HEK293 (cell line): ENCODE results near the gene PRKCA.

Experiments
- CTCF ChIA-PET: fragments of 350-600 bp; formaldehyde crosslinking; extraction: SDS; loops from one replicate; lab custom pipeline; 2021; ENCODE audit warnings: antibody characterized with exemption; lab: Yijun Ruan, JAX
- POLR2A ChIA-PET: fragments of 300-600 bp; formaldehyde crosslinking; extraction: SDS; loops from one replicate; lab custom pipeline; 2020; ENCODE audit warnings: antibody characterized with exemption, inconsistent platforms; lab: Yijun Ruan, JAX
- H3K27ac ChIP-seq: fragments of 200-500 bp; sonication (Bioruptor generic); 2 replicates; pipeline ENCODE4 v1.5.1; 2014; ENCODE audit warnings: low read depth, low read length, control low read depth, inconsistent platforms; ENCODE audit errors: extremely low read depth
- H3K36me3 ChIP-seq, 2 experiments: fragments of 200-500 bp in 1 of 2; sonication (Bioruptor generic) in 1 of 2; 1 replicate in 1 of 2; 2 replicates in 1 of 2; pipeline ENCODE4 v1.5.1; 2014 to 2017; ENCODE audit warnings: inconsistent platforms in 2 of 2, low read length in 2 of 2; ENCODE audit not compliant: control insufficient read depth in 2 of 2, insufficient read depth in 1 of 2
- H3K4me1 ChIP-seq: fragments of 200-500 bp; sonication (Bioruptor generic); 2 replicates; pipeline ENCODE4 v1.5.1; 2014; ENCODE audit warnings: mild to moderate bottlenecking, low read length, inconsistent platforms; ENCODE audit not compliant: control insufficient read depth, insufficient read depth
- H3K4me3 ChIP-seq: 2 replicates; pipeline ENCODE4 v1.5.1; 2011; ENCODE audit warnings: low read depth, mild to moderate bottlenecking, control low read depth, low read length, moderate library complexity
- H3K9me3 ChIP-seq: fragments of 200-500 bp; sonication (Bioruptor generic); 2 replicates; pipeline ENCODE4 v1.5.1; 2014; ENCODE audit warnings: low read depth, low read length, inconsistent platforms; ENCODE audit not compliant: control insufficient read depth, insufficient read depth
- MYNN ChIP-seq: fragments of 450-650 bp; formaldehyde crosslinking; IDR thresholded peaks from 2 replicates; pipeline ENCODE4 v1.5.1; 2016; ENCODE audit warnings: missing biosample characterization, missing genetic modification characterization, borderline replicate concordance
- SP3 ChIP-seq: fragments of 450-650 bp; formaldehyde crosslinking; IDR thresholded peaks from 2 replicates; pipeline ENCODE4 v1.5.1; 2016; ENCODE audit warnings: missing biosample characterization, missing genetic modification characterization
- TCF7L2 ChIP-seq: IDR thresholded peaks from 2 replicates; pipeline ENCODE4 v1.6.1; 2011; ENCODE audit warnings: low read depth, mild to moderate bottlenecking, inconsistent platforms, low read length, moderate library complexity, borderline replicate concordance
- TRIM28 ChIP-seq: IDR thresholded peaks from 2 replicates; pipeline ENCODE4 v1.6.1; 2011; ENCODE audit warnings: low read length, control low read depth, borderline replicate concordance
- ZNF140 ChIP-seq: fragments of 450-650 bp; formaldehyde crosslinking; IDR thresholded peaks from 2 replicates; pipeline ENCODE4 v1.5.1; 2016; ENCODE audit warnings: missing biosample characterization, missing genetic modification characterization
- ZNF146 ChIP-seq: fragments of 450-650 bp; formaldehyde crosslinking; IDR thresholded peaks from 2 replicates; pipeline ENCODE4 v1.5.1; 2016; ENCODE audit warnings: missing biosample characterization, missing genetic modification characterization
- ZNF16 ChIP-seq: fragments of 450-650 bp; formaldehyde crosslinking; IDR thresholded peaks from 2 replicates; pipeline ENCODE4 v1.5.1; 2016; ENCODE audit warnings: low read depth, missing biosample characterization, missing genetic modification characterization
- ZNF214 ChIP-seq: fragments of 450-650 bp; formaldehyde crosslinking; IDR thresholded peaks from 2 replicates; pipeline ENCODE4 v1.5.1; 2017; ENCODE audit warnings: missing biosample characterization, mild to moderate bottlenecking, missing genetic modification characterization, borderline replicate concordance
- ZNF248 ChIP-seq: fragments of 450-650 bp; formaldehyde crosslinking; IDR thresholded peaks from 2 replicates; pipeline ENCODE4 v1.5.1; 2017; ENCODE audit warnings: missing biosample characterization, missing genetic modification characterization
- ZNF274 ChIP-seq, 2 experiments: fragments of 200-500 bp in 1 of 2; fragments of 450-650 bp in 1 of 2; sonication (Bioruptor generic) in 1 of 2; formaldehyde crosslinking in 1 of 2; IDR thresholded peaks; 2 replicates each; pipeline versions ENCODE4 v1.5.1 to v1.6.1; 2014 to 2016; ENCODE audit warnings: borderline replicate concordance in 1 of 2, inconsistent platforms in 1 of 2, low read length in 1 of 2, missing biosample characterization in 1 of 2, missing genetic modification characterization in 1 of 2
- ZNF292 ChIP-seq: fragments of 450-650 bp; formaldehyde crosslinking; IDR thresholded peaks from 2 replicates; pipeline ENCODE4 v1.5.1; 2016; ENCODE audit warnings: low read depth, missing biosample characterization, missing genetic modification characterization, borderline replicate concordance
- ZNF350 ChIP-seq: fragments of 450-650 bp; formaldehyde crosslinking; IDR thresholded peaks from 2 replicates; pipeline ENCODE4 v1.5.0; 2017; ENCODE audit warnings: missing biosample characterization, mild to moderate bottlenecking, missing genetic modification characterization
- ZNF404 ChIP-seq: fragments of 450-650 bp; formaldehyde crosslinking; IDR thresholded peaks from 2 replicates; pipeline ENCODE4 v1.5.1; 2017; ENCODE audit warnings: missing biosample characterization, missing genetic modification characterization
- ZNF433 ChIP-seq: fragments of 450-650 bp; formaldehyde crosslinking; IDR thresholded peaks from 2 replicates; pipeline ENCODE4 v1.5.1; 2016; ENCODE audit warnings: missing biosample characterization, missing genetic modification characterization, low read depth
- ZNF560 ChIP-seq: fragments of 450-650 bp; formaldehyde crosslinking; IDR thresholded peaks from 2 replicates; pipeline ENCODE4 v1.5.1; 2017; ENCODE audit warnings: missing biosample characterization, missing genetic modification characterization, borderline replicate concordance
- ZNF670 ChIP-seq: fragments of 450-650 bp; formaldehyde crosslinking; IDR thresholded peaks from 2 replicates; pipeline ENCODE4 v1.5.1; 2016; ENCODE audit warnings: missing biosample characterization, missing genetic modification characterization, low read depth
- ZSCAN16 ChIP-seq: fragments of 450-650 bp; formaldehyde crosslinking; IDR thresholded peaks from 2 replicates; pipeline ENCODE4 v1.5.1; 2016; ENCODE audit warnings: missing biosample characterization, missing genetic modification characterization
- TF ChIP-seq, protein P1 (sequence below): fragments of 450-650 bp; formaldehyde crosslinking; IDR thresholded peaks from 2 replicates; pipeline ENCODE4 v1.5.0; 2017; ENCODE audit warnings: missing biosample characterization, missing genetic modification characterization, borderline replicate concordance
- TF ChIP-seq, protein P2 (sequence below): fragments of 450-650 bp; formaldehyde crosslinking; IDR thresholded peaks from 2 replicates; pipeline ENCODE4 v1.5.1; 2017; ENCODE audit warnings: missing biosample characterization, missing genetic modification characterization
- TF ChIP-seq, protein P3 (sequence below): fragments of 450-650 bp; formaldehyde crosslinking; IDR thresholded peaks from 2 replicates; pipeline ENCODE4 v1.5.1; 2016; ENCODE audit warnings: missing biosample characterization, missing genetic modification characterization, borderline replicate concordance
- TF ChIP-seq, protein P4 (sequence below): fragments of 450-650 bp; formaldehyde crosslinking; IDR thresholded peaks from 2 replicates; pipeline ENCODE4 v1.5.1; 2017; ENCODE audit warnings: missing biosample characterization, missing genetic modification characterization

The PRKCA gene

DNA sequence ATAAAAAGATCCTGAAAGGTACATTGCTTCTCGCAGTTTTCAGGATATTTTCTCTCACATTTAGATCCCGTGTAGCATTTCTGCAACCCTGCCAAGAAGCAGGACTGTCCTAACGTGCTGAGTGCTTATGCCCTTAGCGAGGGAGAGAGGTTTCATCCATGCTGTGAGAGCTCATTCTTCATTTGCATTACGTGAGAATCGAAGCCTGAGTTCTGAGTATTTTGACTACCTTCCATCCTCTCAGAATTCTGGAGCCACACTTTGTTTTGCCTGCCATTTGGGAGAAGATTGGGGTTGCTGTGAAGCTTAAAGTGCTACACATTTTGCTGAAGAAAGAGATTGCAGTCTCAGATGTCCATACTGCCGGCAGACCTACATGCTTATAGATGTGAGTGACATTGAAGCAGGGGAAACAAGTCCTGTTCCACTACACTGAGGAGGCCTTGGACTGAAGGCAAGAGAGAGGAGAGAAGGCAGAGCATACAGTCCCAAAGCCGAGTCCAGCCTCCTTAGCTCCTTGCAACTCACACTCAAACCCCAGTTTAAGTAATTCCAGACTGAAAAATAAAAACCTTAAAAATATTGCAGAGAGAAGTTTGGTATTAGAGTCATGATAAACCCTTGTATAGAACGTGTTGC lies 183.0 kb downstream of the PRKCA start (continued):
- TF ChIP-seq, protein P1, sequence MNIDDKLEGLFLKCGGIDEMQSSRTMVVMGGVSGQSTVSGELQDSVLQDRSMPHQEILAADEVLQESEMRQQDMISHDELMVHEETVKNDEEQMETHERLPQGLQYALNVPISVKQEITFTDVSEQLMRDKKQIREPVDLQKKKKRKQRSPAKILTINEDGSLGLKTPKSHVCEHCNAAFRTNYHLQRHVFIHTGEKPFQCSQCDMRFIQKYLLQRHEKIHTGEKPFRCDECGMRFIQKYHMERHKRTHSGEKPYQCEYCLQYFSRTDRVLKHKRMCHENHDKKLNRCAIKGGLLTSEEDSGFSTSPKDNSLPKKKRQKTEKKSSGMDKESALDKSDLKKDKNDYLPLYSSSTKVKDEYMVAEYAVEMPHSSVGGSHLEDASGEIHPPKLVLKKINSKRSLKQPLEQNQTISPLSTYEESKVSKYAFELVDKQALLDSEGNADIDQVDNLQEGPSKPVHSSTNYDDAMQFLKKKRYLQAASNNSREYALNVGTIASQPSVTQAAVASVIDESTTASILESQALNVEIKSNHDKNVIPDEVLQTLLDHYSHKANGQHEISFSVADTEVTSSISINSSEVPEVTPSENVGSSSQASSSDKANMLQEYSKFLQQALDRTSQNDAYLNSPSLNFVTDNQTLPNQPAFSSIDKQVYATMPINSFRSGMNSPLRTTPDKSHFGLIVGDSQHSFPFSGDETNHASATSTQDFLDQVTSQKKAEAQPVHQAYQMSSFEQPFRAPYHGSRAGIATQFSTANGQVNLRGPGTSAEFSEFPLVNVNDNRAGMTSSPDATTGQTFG: no peak

DNA sequence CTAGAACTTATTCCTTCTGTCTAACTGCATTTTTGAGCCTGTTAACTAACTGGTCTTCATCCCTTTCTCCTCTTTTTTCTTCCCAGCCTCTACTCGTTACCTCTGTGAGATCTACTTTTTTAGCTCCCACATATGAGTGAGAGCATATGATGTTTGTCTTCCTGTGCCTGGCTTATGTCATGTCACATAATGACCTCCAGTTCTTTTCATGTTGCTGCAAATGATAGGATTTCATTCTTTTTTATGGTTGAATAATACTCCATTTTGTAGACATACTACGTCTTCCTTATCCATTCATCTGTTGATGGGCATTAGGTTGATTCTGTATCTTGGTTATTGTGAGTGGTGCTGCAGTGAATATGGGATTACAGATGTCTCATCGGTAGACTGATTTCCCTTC lies 184.7 kb downstream of the PRKCA start:
- H3K4me1 ChIP-seq: no peaks in the 10 kb centered on the region; the same call in 1 of the 2 replicates
- ChIA-PET POLR2A (no interaction called here), CTCF (interaction anchor here (0.7 kb wide), 1 partner anchor 118 kb away, joined by 3 read pairs; no protein-coding TSS in a partner anchor)
- no peak for TF ChIP-seq ZNF16 (tag by site-specific recombination)
- TF ChIP-seq ZNF146 (tag by site-specific recombination): peak; percentile 67; the same call in 1 of the 2 replicates
- H3K27ac ChIP-seq: no peak overlapping the region
- no peaks in the 10 kb centered on the region for H3K9me3 ChIP-seq
- H3K36me3 ChIP-seq: no peaks in the 10 kb centered on the region
- H3K4me3 ChIP-seq: no peak overlapping the region

DNA sequence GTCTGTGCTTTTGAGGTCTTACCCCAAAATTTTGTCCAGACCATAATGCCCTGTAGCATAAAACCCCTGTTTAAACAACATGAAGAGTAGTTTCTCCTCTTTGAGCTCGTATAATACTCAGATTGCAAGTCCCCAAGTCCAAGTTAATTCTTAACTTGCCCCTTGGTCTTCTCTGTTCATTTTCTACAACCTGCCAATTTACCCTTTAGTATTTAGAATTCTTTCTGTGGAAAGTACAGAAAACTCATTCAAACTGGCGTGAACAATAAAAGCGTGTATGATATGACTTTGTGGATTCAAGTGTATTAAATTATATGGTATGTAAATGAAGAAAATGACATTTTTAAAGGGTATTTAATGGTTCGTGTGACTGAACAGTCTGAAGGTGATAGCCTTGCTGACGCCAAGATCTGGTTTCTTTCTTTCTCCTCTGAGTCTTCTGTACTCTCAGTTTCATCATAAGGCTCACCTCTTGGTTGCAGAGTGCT lies 185.6 kb downstream of the PRKCA start:
- Histone ChIP-seq H3K4me1 (peaks cover 4% of the 10 kb centered on the region), H3K4me3 (no peak overlapping the region), H3K36me3 (no peaks in the 10 kb centered on the region), H3K9me3 (no peaks in the 10 kb centered on the region), H3K27ac (no peak overlapping the region)
- CTCF ChIA-PET: interaction anchor here (0.5 to 0.7 kb wide), 3 partner anchors 178 to 288 kb away, joined by 3 to 4 read pairs (median 3); no protein-coding TSS in a partner anchor
- POLR2A ChIA-PET: no interaction called here
- TF ChIP-seq, protein P2, sequence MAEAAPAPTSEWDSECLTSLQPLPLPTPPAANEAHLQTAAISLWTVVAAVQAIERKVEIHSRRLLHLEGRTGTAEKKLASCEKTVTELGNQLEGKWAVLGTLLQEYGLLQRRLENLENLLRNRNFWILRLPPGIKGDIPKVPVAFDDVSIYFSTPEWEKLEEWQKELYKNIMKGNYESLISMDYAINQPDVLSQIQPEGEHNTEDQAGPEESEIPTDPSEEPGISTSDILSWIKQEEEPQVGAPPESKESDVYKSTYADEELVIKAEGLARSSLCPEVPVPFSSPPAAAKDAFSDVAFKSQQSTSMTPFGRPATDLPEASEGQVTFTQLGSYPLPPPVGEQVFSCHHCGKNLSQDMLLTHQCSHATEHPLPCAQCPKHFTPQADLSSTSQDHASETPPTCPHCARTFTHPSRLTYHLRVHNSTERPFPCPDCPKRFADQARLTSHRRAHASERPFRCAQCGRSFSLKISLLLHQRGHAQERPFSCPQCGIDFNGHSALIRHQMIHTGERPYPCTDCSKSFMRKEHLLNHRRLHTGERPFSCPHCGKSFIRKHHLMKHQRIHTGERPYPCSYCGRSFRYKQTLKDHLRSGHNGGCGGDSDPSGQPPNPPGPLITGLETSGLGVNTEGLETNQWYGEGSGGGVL (tag by site-specific recombination): no peak
- TF ChIP-seq ZNF350 (tag by site-specific recombination): no peak
- TF ChIP-seq MYNN: no peak
- TF ChIP-seq, protein P3, sequence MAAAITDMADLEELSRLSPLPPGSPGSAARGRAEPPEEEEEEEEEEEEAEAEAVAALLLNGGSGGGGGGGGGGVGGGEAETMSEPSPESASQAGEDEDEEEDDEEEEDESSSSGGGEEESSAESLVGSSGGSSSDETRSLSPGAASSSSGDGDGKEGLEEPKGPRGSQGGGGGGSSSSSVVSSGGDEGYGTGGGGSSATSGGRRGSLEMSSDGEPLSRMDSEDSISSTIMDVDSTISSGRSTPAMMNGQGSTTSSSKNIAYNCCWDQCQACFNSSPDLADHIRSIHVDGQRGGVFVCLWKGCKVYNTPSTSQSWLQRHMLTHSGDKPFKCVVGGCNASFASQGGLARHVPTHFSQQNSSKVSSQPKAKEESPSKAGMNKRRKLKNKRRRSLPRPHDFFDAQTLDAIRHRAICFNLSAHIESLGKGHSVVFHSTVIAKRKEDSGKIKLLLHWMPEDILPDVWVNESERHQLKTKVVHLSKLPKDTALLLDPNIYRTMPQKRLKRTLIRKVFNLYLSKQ (tag by site-specific recombination): no peak
- TF ChIP-seq ZNF404 (tag by site-specific recombination): no peak
- no peak for TF ChIP-seq ZNF140 (tag by site-specific recombination)
- no peak for TF ChIP-seq ZNF433 (tag by site-specific recombination)
- no peak for TF ChIP-seq ZNF560 (tag by site-specific recombination)

DNA sequence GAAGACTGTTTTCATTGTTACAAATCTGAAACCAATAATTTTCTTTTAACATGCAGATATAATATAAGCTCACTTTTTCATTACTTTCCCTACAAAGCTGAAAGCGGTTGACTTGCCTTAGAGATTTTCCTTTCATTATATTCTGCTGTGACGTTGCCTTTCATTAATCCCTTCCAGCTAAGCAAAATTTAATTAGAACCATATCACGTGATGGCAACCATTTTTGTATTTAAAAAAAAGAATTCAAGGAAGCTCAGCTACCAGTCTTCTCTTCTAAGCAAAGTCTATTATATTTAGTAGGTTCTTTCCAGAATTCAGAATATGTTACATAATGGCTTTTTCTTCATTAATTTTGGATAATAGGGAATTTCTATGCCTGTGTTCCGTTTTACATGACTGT lies 186.5 kb downstream of the PRKCA start:
- H3K4me1 ChIP-seq: peaks cover 8% of the 10 kb centered on the region
- H3K4me3 ChIP-seq: no peak overlapping the region
- H3K9me3 ChIP-seq: no peaks in the 10 kb centered on the region
- H3K36me3 ChIP-seq: no peaks in the 10 kb centered on the region
- POLR2A ChIA-PET: no interaction called here
- CTCF ChIA-PET: no interaction called here
- H3K27ac ChIP-seq: no peak overlapping the region
- TF ChIP-seq ZSCAN16 (tag by site-specific recombination) (no peak), ZNF274 (IDR thresholded peaks at IDR 0.05; ENCODE audit: low read length) (no peak), ZNF274 (tag by site-specific recombination; IDR thresholded peaks at IDR 0.05; ENCODE audit: borderline replicate concordance) (no peak), TRIM28 (no peak), ZNF670 (tag by site-specific recombination) (no peak), SP3 (tag by site-specific recombination) (no peak), ZNF214 (tag by site-specific recombination) (no peak), ZNF248 (tag by site-specific recombination) (no peak), ZNF292 (no peak), TCF7L2 (no peak)
- TF ChIP-seq, protein P4, sequence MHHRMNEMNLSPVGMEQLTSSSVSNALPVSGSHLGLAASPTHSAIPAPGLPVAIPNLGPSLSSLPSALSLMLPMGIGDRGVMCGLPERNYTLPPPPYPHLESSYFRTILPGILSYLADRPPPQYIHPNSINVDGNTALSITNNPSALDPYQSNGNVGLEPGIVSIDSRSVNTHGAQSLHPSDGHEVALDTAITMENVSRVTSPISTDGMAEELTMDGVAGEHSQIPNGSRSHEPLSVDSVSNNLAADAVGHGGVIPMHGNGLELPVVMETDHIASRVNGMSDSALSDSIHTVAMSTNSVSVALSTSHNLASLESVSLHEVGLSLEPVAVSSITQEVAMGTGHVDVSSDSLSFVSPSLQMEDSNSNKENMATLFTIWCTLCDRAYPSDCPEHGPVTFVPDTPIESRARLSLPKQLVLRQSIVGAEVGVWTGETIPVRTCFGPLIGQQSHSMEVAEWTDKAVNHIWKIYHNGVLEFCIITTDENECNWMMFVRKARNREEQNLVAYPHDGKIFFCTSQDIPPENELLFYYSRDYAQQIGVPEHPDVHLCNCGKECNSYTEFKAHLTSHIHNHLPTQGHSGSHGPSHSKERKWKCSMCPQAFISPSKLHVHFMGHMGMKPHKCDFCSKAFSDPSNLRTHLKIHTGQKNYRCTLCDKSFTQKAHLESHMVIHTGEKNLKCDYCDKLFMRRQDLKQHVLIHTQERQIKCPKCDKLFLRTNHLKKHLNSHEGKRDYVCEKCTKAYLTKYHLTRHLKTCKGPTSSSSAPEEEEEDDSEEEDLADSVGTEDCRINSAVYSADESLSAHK (tag by site-specific recombination): no peak
